Peyer's patch (tissue), 4 donors: ENCODE data around the gene CPA5.

Source experiments
- POLR2A ChIP-seq, 2 donors: fragments of 450-650 bp; IDR thresholded peaks; one replicate each; pipeline ENCODE4 v1.5.1; 2017; ENCODE audit warnings: antibody characterized with exemption in 2 of 2, mild to moderate bottlenecking in 2 of 2, moderate library complexity in 2 of 2
- TF ChIP-seq, protein P1 (sequence below), 6 experiments: fragments of 450-650 bp in 4 of 6; fragments of 200-600 bp in 2 of 6; sonication (generic) in 1 of 6; IDR thresholded peaks; one replicate each; pipeline ENCODE4 v1.5.1; 2017 to 2019; ENCODE audit warnings: antibody characterized with exemption in 6 of 6, mild to moderate bottlenecking in 3 of 6, moderate library complexity in 1 of 6

DNA sequence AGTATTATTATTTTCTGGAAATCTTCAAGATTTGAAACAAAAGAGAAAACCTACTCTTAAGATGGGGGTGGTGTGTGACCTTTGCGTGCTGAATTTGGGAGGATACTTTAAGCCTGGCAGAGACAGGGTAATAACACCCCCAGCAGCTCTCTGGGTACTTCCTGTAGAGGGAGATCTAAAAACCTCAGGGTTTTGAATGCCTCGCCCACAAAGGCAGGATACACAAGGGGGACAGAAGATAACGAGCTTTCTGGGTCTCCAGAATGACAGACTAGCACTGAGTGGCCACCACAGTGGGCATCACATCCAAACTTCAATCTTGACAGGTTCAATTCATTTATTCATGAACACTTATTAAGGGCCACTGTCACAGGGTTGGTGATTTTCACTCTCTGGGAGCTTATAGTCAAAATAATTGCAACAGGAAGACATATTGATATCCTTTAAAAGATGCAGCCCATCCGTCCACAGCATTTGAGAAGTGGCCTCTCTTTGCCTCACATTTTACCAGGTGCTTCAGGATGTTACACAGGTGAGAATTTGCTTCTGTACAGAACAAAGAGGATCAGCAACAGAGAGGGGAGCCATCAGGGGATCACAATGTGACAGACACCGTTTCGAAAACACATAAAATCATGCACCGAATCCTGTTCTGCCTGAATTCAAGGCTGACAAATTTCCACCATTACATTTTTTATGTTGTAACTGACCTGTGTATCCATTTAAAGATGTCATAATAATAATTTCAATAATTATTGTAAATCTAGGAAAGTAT, 50.0 kb downstream of the CPA5 start:
- TF ChIP-seq, protein P1, sequence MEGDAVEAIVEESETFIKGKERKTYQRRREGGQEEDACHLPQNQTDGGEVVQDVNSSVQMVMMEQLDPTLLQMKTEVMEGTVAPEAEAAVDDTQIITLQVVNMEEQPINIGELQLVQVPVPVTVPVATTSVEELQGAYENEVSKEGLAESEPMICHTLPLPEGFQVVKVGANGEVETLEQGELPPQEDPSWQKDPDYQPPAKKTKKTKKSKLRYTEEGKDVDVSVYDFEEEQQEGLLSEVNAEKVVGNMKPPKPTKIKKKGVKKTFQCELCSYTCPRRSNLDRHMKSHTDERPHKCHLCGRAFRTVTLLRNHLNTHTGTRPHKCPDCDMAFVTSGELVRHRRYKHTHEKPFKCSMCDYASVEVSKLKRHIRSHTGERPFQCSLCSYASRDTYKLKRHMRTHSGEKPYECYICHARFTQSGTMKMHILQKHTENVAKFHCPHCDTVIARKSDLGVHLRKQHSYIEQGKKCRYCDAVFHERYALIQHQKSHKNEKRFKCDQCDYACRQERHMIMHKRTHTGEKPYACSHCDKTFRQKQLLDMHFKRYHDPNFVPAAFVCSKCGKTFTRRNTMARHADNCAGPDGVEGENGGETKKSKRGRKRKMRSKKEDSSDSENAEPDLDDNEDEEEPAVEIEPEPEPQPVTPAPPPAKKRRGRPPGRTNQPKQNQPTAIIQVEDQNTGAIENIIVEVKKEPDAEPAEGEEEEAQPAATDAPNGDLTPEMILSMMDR (IDR thresholded peaks at IDR 0.05), result no peak
- TF ChIP-seq POLR2A (IDR thresholded peaks at IDR 0.05), result no peak
